Endothelial cell of hepatic sinusoid (primary cell): ENCODE results near the gene FARS2.

Experiments
- in situ Hi-C: cut with HindIII; loops from 2 replicates; pipeline ENCODE4 v1.10.0; 2017; ENCODE audit warnings: low sequenced_read_pairs

The FARS2 gene

DNA sequence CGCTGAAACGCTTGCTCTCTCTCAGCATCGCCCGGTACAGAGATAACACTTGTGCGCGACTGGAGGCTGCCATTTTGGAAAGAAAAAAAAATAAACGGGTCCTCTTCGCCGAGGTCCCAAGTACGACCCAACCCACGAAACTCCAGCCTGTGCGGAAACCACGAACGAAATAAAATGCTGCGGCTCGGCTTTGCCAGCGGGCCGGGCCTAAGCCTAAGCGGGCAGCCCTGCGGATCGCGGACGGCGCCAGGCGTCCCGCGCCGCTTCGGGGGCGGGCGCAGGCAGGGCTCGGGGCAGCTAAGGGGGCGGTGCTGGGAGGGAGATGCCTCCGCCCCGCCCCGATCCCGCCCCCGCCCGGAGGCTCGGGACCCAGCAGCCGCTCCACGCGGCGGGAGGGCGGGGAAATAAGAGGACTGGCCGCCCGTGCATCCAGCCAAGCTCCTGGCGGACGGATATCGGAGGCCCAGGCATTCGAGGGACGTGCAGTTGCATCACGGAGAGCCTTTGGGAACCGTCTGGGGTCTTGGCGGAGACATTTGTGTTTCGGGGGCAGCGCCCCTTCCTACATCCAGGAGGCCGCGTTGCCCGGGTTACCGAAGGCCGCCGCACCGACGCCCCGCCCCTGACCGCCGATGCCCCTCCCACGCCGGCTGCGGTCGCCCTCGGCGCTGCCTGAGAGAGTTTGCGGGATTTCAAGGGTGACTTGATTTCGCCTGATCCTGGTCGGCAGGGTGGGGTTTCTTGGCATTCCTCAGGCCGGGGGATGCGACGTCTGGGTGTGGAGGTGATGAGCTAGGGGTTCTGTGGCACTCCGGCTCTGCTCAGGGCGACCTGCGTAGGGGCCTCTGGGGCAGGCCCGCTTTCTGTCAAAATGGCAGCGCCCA lies at the start of gene FARS2, which contains the start of gene LYRM4:
FARS2 (plus strand) TSS at position 853 of the 884 bp plus-strand sequence.
LYRM4 (minus strand) TSS at position 290 of the 884 bp plus-strand sequence; CDS start at position 73, 217 bp downstream.
- in situ Hi-C loops: no loop called here

DNA sequence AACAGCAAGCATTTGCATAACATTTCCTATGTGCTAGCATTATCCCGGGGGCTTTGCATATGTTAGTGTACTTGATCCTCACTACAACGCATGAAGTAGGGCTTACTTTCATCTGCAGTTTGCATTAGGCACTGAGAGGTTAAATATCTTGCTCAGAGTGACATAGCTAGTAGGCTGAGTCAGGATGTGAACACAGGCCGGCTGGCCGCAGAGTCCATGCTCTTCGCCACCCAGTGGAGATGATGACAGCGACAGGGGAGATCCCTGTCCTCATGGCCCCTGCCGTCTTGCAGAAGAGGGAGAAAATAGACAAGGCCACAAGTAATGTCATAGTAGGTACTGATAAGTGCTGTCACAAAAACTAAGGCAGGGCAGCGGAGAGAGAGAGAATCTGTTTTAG lies 47.5 kb upstream of the FARS2 start:
- in situ Hi-C loops: no loop called here

- in situ Hi-C loops: no loop called here
These were observed 46.7 kb upstream of the FARS2 start for GRCh38 chr6:5214570-5215052.

GRCh38 chr6:5215159-5215558 lies 46.2 kb upstream of the FARS2 start:
- in situ Hi-C loops: no loop called here

DNA sequence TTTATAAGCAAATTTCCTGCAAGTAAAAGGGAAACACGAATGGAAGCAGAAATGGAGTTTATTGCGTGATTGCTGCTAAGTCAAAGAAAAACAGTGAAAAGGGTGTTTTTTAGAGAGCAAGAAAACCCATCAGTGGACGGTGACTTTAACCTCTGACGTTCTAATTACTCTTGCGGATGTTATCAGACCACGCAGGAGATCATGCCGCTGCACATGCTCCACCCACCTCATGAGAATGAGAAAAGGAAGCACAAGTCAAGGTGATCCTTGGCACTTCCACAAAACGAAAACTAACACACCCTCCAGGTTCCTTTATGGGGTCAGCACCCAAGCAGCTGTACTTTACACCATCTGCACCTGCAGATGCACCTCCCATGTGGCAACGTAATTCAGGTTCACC lies 45.5 kb upstream of the FARS2 start:
- in situ Hi-C loops: no loop called here

DNA sequence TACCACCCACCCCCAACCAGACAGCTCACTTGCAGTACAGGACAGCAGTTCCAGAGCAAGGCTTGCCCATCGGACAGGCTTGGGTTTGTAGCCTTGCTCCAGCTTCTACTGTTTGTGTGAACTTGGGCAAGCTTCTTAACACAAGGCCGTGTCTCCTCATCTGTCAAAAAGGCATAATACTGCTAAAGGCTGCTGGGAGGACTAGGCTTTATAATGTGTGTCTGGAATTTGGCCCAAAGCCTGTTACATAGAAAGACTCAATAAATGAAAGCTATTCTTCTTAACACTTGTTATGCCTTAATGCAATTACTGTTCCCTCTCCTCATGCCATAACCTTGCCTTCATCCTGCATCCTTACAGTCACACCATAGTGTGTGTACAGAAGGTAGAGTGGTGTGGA lies 44.0 kb upstream of the FARS2 start:
- in situ Hi-C loops: no loop called here

GRCh38 chr6:5219011-5219691 lies 42.2 kb upstream of the FARS2 start:
- in situ Hi-C loops: no loop called here

GRCh38 chr6:5220443-5220842 lies 40.9 kb upstream of the FARS2 start:
- in situ Hi-C loops: no loop called here

GRCh38 chr6:5223309-5223708 lies 38.0 kb upstream of the FARS2 start:
- in situ Hi-C loops: no loop called here

GRCh38 chr6:5229356-5229755 lies 32.0 kb upstream of the FARS2 start:
- in situ Hi-C loops: no loop called here

GRCh38 chr6:5230081-5230480 lies 31.2 kb upstream of the FARS2 start:
- in situ Hi-C loops: no loop called here

DNA sequence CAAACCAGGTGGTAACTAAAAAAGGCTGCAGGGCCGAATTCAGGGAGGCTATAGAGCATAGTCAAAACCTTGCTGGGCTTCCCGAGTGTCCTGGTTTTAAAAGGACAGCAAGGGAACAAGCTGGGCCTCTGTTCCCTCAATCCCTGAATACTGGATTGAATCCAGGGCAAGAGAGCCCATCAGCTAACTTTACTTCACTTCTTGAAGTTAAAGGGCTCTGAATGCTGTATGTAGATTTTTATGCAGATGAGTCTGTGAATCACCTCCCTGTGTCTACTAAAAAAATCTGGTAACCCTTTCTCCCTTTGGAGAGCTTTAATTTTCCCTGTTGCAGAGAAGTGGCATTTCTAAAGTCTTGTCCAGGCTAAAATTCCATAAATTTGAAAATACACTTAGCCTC lies 30.0 kb upstream of the FARS2 start:
- in situ Hi-C loops: no loop called here

GRCh38 chr6:5234874-5235273 lies 26.4 kb upstream of the FARS2 start:
- in situ Hi-C loops: no loop called here

GRCh38 chr6:5235830-5236229 lies 25.5 kb upstream of the FARS2 start:
- in situ Hi-C loops: no loop called here

DNA sequence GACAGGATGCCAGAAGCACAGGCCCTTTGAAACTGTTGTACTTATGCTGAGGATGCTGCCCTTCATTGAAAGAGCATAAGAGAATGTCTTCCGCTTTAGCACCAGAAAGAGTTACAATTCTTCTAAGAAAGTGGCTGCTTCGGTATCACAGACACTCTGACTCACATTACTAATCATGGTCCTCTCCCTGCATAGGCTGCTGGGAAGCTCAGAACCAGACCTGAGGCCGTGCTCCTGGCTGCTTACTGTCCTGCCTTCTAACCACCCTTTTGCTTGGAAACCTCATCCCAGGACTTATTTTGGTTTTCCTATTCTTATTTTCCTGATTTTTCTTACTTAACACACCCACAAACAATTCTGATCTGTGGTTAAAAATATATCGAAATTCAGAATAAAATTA lies 23.5 kb upstream of the FARS2 start:
- in situ Hi-C loops: no loop called here

- in situ Hi-C loops: no loop called here
These were observed 23.0 kb upstream of the FARS2 start for GRCh38 chr6:5238336-5238735.

DNA sequence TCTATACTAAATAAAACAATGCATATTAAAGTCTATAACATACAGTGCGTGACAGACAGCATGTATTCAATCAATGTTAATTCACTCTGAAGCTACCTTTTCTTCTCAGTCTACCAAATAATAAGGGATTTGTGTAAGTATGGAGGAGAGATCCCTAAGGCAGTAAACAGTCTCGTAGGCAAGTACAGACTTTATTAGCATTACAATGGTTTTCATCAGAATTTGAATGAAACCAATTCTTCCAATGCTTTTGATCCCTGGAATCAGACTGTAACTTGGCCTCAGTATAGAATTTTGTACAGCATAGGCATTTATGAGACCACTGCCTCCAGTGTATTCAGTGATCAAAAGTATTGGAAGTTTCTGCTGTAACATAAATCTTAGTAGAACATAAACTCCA lies 20.1 kb upstream of the FARS2 start:
- in situ Hi-C loops: no loop called here

- in situ Hi-C loops: no loop called here
These were observed 18.2 kb upstream of the FARS2 start for GRCh38 chr6:5243069-5243468.

DNA sequence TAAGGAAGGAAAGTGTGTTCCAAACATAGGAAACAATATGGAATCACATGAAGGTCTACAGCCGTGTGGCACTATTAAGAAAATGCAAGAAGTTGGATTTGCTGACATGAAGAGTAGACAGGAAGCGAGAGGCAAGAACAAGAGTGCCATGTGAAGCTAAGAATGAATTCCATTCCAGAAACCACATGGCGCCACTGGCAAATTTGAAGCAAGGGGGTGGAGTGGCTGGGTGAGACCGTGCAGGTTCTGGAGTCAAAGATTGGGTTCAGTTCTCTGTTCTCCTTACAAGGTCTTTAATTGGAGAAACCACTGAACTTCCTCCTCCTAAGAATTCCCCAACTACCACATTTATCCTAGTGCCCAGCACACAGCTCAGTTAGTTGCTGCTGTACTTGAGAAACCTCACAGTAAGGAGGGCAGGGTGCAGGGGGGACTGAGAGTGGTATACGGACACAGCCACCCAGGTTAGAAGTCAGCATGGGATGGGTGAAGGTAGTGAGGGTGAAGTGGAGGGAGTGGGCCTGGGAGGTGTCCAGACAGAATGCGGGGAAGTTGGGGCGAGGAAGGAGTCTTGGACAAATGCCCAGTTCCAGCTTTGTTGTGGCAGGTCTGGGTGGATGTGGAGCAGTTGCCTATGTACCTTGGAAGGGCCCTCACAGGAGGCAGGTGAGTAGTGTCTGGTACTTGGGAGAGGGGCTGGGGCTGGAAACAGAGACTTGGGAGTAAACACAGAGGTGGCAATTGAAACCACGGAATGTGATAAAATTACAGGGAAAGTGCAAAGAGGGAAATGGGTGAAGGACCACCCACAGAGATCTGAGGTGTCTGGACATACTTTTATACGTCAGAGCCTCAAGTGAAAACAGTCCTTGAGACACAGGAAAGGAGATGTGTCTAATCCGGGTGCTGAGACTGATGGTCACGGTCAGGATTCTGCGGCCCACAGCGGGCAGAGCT lies 14.9 kb upstream of the FARS2 start:
- in situ Hi-C loops: no loop called here

DNA sequence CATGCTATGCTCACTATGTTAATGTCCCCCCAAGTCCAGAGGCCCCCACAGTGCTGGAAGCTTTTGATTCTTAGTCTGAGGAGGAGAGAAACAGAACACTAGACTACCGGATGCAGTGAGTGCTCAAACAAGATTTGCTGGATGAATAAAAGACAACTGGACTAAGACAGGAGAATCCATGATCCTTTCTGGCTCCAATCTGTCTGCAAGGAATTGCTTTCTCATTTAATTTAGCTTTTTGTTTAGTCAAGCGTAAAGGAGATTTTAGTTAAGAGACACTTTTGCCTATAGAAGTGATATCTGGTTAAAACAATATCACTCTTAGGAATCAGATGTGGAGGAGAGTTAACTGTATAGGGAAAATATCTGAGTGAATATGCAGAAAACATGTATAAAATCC lies 14.1 kb upstream of the FARS2 start:
- in situ Hi-C loops: no loop called here
